Heart right ventricle (tissue), 16 donors: ENCODE results near the gene ATXN7L1. TPM values are rescaled to one million over a fixed set of nuclear protein-coding genes. Genes with fewer than 3 reads are reported as not detected.

ENCODE experiments used
- ATAC-seq, 8 donors: fragments of 200-7000 bp; cut with Tn5 transposase; one replicate each; pipeline ENCODE4 v1.9.1; 2020; ENCODE audit warnings: mild to moderate bottlenecking in 8 of 8, moderate library complexity in 8 of 8, moderate number of reproducible peaks in 1 of 8
- DNase-seq, 2 donors: peaks; one replicate each; pipeline ENCODE4 v3.0.0-alpha.2; 2020
- H3K27ac ChIP-seq, 10 donors: fragments of 200-600 bp; sonication (generic) in 2 of 10; one replicate each; pipeline versions ENCODE4 v1.5.0 to v1.8.0; 2020 to 2022; ENCODE audit warnings: mild to moderate bottlenecking in 3 of 10
- H3K27me3 ChIP-seq, 7 donors: fragments of 200-600 bp; one replicate each; pipeline ENCODE4 v1.8.0; 2021 to 2022; ENCODE audit warnings: mild to moderate bottlenecking in 2 of 7
- H3K36me3 ChIP-seq, 9 donors: fragments of 200-600 bp; sonication (generic) in 1 of 9; one replicate each; pipeline versions ENCODE4 v1.5.0 to v1.8.0; 2020 to 2022; ENCODE audit warnings: mild to moderate bottlenecking in 2 of 9
- H3K4me1 ChIP-seq, 9 donors: fragments of 200-600 bp; sonication (generic) in 1 of 9; one replicate each; pipeline versions ENCODE4 v1.5.0 to v1.8.0; 2020 to 2022; ENCODE audit warnings: mild to moderate bottlenecking in 4 of 9
- H3K4me3 ChIP-seq, 10 donors: fragments of 200-600 bp; sonication (generic) in 2 of 10; one replicate each; pipeline versions ENCODE4 v1.5.0 to v1.8.0; 2020 to 2022; ENCODE audit warnings: mild to moderate bottlenecking in 7 of 10, moderate library complexity in 2 of 10
- H3K9me3 ChIP-seq, 11 donors: fragments of 200-600 bp in 10 of 11; sonication (generic) in 2 of 11; one replicate each; pipeline versions ENCODE4 v1.5.0 to v1.8.0; 2013 to 2022; ENCODE audit warnings: mild to moderate bottlenecking in 2 of 11, control low read depth in 1 of 11, moderate library complexity in 1 of 11
- WGBS, 2 donors: extraction: QIAGEN DNeasy Blood & Tissue Kit; methylation state at CpG; one replicate each; pipeline ENCODE4 v1.1.7; 2013; ENCODE audit warnings: inconsistent platforms in 1 of 2; 5-methylcytosine and 5-hydroxymethylcytosine counted together
- intact Hi-C, 10 donors: fragments of 100-400 bp; cut with DNase I; formaldehyde crosslinking; loops; one replicate each; pipeline versions ENCODE4 v1.11.1 to v1.14.2; 2022
- polyA plus RNA-seq, 2 donors: library from polyadenylated mRNA; stranded (reverse); fragments of 200-250 nt; gene quantifications; one replicate each; pipeline ENCODE4 v1.2.3, GENCODE V29; 2013
- total RNA-seq, 10 donors: library from RNA; stranded (reverse); fragmentation: NEBNext Ultra II Directional in 3 of 10; extraction: Animal tissue kit (Norgen Biotek cat#: 25700) in 3 of 10; gene quantifications; one replicate each; pipeline versions ENCODE4 v1.2.1 to v1.2.4, GENCODE V29; 2021 to 2023
- TF ChIP-seq, protein P1 (sequence below), 9 donors: fragments of 200-600 bp; sonication (generic) in 2 of 9; IDR thresholded peaks; one replicate each; pipeline versions ENCODE4 v1.5.0 to v1.8.0; 2021 to 2022; ENCODE audit warnings: antibody characterized with exemption in 9 of 9, mild to moderate bottlenecking in 5 of 9, moderate library complexity in 1 of 9
- donor health status: Arrhythmogenic right ventricular cardiomyopathy.
- donor health status: ischemic (EF 13 %, LVEDD 7.1; RV severe dilation, severe dysfunction).
- donor health status: healthy with polysubstance abuse.
- donor health status: DM: no; HTN: yes; CAD: no.
- donor health status: DM: no; HTN: no; CAD: no.
- donor health status: ischemic (EF 25% LVEDD 6.9; RV normal size, moderate dysfunction).
- donor health status: ischemic (EF 25% LVEDD 5.7; RV mildly dilated, moderate dysfunction).
- donor health status: healthy.
- donor health status: DM: yes; HTN: yes; CAD: no.
- donor health status: Ischemic cardiomyopathy.
- donor health status: ischemic (EF 35%, LVEDD 5.7; RV mildly dilated, moderate dysfunction).
- donor health status: nonischemic (EF 11% LVEDD 7.7; RV severe dilation, severe dysfunction).
- donor health status: DM: yes; HTN: yes; CAD: no.
- donor health status: PGD.
- donor health status: ischemic (EF 29% LVEDD 5.4; RV normal size, mild dysfunction).
- donor health status: nonischemic (EF 23%, LVEDD 6.1; RV moderate dilation, normal function).

The ATXN7L1 gene
- total and polyA plus RNA-seq, 12 donors, result 1.7 to 7.2 (median 5.4) TPM

DNA sequence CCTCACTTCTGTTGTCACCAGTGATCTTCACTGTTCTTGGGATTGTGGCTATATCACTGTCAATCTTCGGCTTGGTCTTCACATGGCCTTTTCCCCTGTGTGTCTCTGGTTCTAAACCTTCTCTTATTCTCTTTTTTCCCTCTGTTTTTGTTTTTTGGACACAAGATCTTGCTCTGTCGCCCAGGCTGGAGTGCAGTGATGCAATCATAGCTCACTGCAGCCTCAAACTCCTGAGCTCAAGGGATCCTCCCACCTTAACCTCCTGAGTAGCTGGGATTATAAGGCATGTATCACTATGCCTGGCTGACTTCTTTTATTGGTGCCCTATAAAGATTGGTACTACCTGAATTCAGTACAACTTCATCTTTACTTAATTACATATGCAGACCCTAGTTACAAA, 151.7 kb downstream of the ATXN7L1 start:
- 88 to 91% methylated on average over 2 of the region's 2 CpGs for WGBS, 2 donors
- peaks cover 0 to 6% (median 0%) of the 10 kb centered on the region in 9 donors for H3K36me3 ChIP-seq
- no peaks in the 10 kb centered on the region for H3K27me3 ChIP-seq
- H3K4me3 ChIP-seq, result no peak overlapping the region
- intact Hi-C loops, result no loop called here
- ATAC-seq (no peak), DNase-seq (no peak)
- no peak overlapping the region for H3K27ac ChIP-seq
- H3K4me1 ChIP-seq, result peaks cover 0 to 8% (median 2%) of the 10 kb centered on the region in 9 donors
- H3K9me3 ChIP-seq, result no peaks in the 10 kb centered on the region
- TF ChIP-seq, protein P1, sequence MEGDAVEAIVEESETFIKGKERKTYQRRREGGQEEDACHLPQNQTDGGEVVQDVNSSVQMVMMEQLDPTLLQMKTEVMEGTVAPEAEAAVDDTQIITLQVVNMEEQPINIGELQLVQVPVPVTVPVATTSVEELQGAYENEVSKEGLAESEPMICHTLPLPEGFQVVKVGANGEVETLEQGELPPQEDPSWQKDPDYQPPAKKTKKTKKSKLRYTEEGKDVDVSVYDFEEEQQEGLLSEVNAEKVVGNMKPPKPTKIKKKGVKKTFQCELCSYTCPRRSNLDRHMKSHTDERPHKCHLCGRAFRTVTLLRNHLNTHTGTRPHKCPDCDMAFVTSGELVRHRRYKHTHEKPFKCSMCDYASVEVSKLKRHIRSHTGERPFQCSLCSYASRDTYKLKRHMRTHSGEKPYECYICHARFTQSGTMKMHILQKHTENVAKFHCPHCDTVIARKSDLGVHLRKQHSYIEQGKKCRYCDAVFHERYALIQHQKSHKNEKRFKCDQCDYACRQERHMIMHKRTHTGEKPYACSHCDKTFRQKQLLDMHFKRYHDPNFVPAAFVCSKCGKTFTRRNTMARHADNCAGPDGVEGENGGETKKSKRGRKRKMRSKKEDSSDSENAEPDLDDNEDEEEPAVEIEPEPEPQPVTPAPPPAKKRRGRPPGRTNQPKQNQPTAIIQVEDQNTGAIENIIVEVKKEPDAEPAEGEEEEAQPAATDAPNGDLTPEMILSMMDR (IDR thresholded peaks at IDR 0.05), result no peak

DNA sequence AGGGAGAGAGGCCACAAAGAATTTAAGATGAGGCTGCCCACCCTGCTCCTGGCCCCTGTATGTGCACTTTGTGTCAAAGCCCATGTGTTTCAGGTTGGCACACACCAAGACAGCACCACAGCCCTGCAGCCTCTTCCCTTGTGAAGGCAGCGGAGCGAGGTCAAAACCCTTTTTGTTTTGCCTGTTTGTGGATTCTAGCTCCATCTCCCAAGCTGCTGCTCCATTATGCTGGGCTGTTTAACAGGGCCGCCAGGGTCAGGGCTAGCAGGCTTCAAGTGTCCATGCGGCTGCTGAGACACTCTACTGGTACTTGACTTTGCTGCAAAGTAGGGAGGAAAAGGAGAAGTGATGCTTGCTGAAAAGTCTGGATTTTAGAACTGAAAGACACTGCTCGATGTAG, 152.8 kb downstream of the ATXN7L1 start:
- 94 to 95% methylated on average over 5 of the region's 5 CpGs for WGBS, 2 donors
- Histone ChIP-seq H3K36me3 (peaks cover 0 to 6% (median 0%) of the 10 kb centered on the region in 9 donors), H3K9me3 (no peaks in the 10 kb centered on the region), H3K27me3 (no peaks in the 10 kb centered on the region), H3K4me1 (peaks cover 0 to 19% (median 13%) of the 10 kb centered on the region in 9 donors), H3K27ac (no peak overlapping the region), H3K4me3 (no peak overlapping the region)
- intact Hi-C loops, result no loop called here
- TF ChIP-seq, protein P1 (IDR thresholded peaks at IDR 0.05), result no peak
- ATAC-seq, result no peak
- no peak for DNase-seq

DNA sequence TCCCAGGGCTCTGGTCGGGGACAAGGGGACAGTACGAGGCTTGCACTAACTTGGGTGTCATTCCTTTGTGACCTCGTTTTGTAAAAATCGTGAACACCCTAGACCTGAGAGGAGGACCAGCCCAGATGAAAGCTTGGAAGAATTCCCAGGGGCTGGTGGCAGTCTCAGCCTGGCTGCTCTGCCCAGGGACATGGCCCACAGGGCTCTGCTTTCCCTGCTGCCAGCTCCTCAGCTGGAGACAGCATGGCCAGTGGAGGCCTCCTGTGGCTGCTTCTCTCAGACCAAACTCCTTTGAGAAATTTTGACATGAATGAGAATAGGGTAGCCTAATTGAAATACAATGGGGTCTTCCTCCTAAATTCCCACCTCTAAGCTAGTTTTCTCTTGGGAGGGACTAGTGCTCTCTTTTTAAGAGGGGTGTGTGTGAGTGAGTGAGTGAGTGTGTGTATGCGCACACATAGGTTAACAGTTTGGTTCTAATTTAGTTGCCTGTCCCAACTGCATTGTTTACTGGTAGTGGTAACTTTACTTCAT, 154.8 kb downstream of the ATXN7L1 start:
- WGBS, 2 donors, result 86 to 90% methylated on average over 5 of the region's 5 CpGs
- ATAC-seq, result peak in 2 of 8 donors; percentile 12 to 18
- H3K4me3 ChIP-seq, result no peak overlapping the region
- no peaks in the 10 kb centered on the region for H3K27me3 ChIP-seq
- no peak for DNase-seq
- intact Hi-C loops, result no loop called here
- no peak overlapping the region for H3K27ac ChIP-seq
- TF ChIP-seq, protein P1 (IDR thresholded peaks at IDR 0.05), result no peak
- peaks cover 0 to 6% (median 0%) of the 10 kb centered on the region in 9 donors for H3K36me3 ChIP-seq
- H3K4me1 ChIP-seq, result peaks cover 0 to 26% (median 17%) of the 10 kb centered on the region in 9 donors
- no peaks in the 10 kb centered on the region for H3K9me3 ChIP-seq

DNA sequence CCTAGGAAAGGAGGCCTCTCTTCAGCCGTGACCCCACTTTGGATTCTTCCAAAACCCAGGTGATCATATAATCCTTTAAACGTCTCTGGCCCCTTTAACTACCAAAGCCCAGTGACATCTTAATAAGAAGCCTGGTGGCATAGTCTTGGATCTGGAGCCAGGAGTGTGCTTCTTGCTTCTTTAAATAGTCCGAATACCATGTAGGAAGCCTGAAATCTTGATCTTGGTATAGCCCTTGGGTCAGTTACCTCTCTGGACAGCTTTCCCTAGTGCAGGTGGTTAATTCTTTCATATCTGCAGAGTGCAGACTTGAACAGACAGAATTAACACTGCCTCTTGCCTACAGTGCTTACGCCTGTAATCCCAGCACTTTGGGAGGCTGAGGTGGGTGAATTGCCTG, 156.5 kb downstream of the ATXN7L1 start:
- no peak overlapping the region for H3K27ac ChIP-seq
- TF ChIP-seq, protein P1 (IDR thresholded peaks at IDR 0.05), result no peak
- H3K4me3 ChIP-seq, result no peak overlapping the region
- ATAC-seq (no peak), DNase-seq (no peak)
- no peaks in the 10 kb centered on the region for H3K27me3 ChIP-seq
- peaks cover 0 to 30% (median 21%) of the 10 kb centered on the region in 9 donors for H3K4me1 ChIP-seq
- H3K9me3 ChIP-seq, result no peaks in the 10 kb centered on the region
- 89 to 91% methylated on average over 4 of the region's 4 CpGs for WGBS, 2 donors
- intact Hi-C loops, result no loop called here
- peaks cover 0 to 6% (median 0%) of the 10 kb centered on the region in 9 donors for H3K36me3 ChIP-seq
